Astrocyte of the cerebellum (primary cell): Measurements from ENCODE around the gene LIN9.

Experiments
- DNase-seq: peaks from one replicate; pipeline ENCODE4 v3.0.0-alpha.2; 2011; ENCODE audit warnings: low read depth
- H3K4me3 ChIP-seq: 2 replicates; pipeline ENCODE4 v1.5.1; 2011; ENCODE audit warnings: mild to moderate bottlenecking, low read depth, low read length, moderate library complexity
- in situ Hi-C: cut with HindIII; loops from 2 replicates; pipeline ENCODE4 v1.10.0; 2017; ENCODE audit warnings: low sequenced_read_pairs
- TF ChIP-seq, protein P1 (sequence below): IDR thresholded peaks from 2 replicates; pipeline ENCODE4 v1.5.1; 2012; ENCODE audit warnings: low read length, low read depth, moderate library complexity, mild to moderate bottlenecking; ENCODE audit errors: missing control alignments

Gene LIN9

DNA sequence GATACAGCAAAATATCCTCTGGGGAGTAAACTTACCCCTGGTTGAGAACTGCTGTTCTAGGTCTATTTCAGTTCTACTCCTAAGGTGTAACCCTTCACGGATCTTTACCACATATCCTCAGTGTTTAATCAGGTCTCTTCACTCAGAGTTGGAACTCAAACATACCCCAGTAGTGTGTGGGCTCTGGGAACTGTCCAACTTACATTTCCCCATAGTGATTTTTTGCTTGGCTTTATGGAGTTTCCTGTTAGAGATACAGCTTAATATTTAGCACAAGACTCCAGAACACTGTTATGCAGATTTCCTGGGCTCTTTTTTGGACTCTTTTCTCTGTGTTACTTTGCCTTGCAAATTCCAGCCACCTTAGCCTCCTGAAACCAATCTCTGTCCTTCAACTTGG is 26.7 kb upstream of the LIN9 start:
- TF ChIP-seq, protein P1, sequence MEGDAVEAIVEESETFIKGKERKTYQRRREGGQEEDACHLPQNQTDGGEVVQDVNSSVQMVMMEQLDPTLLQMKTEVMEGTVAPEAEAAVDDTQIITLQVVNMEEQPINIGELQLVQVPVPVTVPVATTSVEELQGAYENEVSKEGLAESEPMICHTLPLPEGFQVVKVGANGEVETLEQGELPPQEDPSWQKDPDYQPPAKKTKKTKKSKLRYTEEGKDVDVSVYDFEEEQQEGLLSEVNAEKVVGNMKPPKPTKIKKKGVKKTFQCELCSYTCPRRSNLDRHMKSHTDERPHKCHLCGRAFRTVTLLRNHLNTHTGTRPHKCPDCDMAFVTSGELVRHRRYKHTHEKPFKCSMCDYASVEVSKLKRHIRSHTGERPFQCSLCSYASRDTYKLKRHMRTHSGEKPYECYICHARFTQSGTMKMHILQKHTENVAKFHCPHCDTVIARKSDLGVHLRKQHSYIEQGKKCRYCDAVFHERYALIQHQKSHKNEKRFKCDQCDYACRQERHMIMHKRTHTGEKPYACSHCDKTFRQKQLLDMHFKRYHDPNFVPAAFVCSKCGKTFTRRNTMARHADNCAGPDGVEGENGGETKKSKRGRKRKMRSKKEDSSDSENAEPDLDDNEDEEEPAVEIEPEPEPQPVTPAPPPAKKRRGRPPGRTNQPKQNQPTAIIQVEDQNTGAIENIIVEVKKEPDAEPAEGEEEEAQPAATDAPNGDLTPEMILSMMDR = no peak
- no peak overlapping the region for H3K4me3 ChIP-seq
- in situ Hi-C loops = no loop called here
- no peak for DNase-seq

- H3K4me3 ChIP-seq = no peak overlapping the region
- TF ChIP-seq, protein P1 = no peak
- in situ Hi-C loops = no loop called here
- DNase-seq = no peak
Observed at GRCh38 chr1:226332947-226333346, 24.0 kb upstream of the LIN9 start.

DNA sequence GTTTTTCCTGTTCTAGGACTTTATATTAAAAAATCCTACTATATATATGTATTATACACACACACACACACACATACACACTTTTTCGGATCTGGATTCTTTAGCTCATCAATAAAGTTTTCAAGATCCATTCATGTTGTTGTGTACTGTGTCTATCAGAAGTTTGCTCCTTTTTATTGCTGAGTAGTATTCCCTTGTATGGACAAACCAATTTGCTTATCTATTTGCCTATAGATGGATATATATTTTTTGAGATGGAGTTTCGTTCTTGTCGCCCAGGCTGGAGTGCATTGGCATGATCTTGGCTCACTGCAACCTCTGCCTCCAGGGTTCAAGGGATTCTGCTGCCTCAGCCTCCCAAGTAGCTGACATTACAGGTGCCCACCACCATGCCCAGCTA is 20.3 kb upstream of the LIN9 start:
- DNase-seq = no peak
- TF ChIP-seq, protein P1 = no peak
- no peak overlapping the region for H3K4me3 ChIP-seq
- in situ Hi-C loops = no loop called here

DNA sequence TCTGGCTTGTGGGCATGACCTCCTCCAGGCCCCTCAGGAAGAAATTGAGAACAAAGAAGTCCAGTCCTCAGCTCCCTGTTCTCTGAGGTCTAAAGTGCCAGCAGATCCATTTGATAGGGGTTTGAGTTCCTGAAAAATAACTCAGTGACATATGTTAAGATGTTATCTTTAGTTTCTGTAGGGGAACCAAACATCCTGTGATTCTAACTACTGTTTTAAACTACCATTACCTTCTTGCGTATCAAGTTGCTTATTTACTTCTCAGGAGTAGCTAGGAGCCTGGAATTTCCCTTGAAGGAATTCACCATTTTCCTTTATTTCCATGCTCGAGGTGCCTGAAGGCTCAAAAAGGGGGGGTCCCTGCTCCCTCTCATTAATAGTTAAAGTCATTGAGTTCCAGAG is 18.8 kb upstream of the LIN9 start:
- in situ Hi-C loops = no loop called here
- TF ChIP-seq, protein P1 = no peak
- no peak for DNase-seq
- H3K4me3 ChIP-seq = no peak overlapping the region

- in situ Hi-C loops = no loop called here
- DNase-seq = no peak
- H3K4me3 ChIP-seq = no peak overlapping the region
- TF ChIP-seq, protein P1 = no peak
Observed at GRCh38 chr1:226325178-226325577, 16.2 kb upstream of the LIN9 start.

DNA sequence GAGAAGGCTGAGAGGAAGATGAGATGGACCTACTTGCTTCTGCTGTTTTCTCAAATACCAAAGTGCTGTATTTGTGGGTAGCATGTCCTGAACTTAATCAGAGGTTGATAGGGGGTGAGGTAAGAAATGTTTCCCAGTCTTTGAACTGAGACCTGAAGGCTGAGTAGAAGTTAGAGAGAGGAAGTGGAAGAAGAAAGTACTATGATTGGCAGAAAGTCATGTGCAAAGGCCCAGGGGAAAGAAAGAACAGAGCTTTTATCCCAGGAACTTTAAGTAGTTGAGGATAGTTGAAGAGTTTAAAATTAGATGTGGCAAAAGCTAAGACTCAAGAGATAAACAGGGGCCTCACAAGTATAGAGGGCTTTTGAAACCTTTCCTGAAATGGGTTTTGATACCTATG is 15.5 kb upstream of the LIN9 start:
- in situ Hi-C loops = no loop called here
- TF ChIP-seq, protein P1 = no peak
- no peak overlapping the region for H3K4me3 ChIP-seq
- DNase-seq = no peak

- no peak for DNase-seq
- in situ Hi-C loops = no loop called here
- TF ChIP-seq, protein P1 = no peak
- H3K4me3 ChIP-seq = no peak overlapping the region
Observed at GRCh38 chr1:226322986-226323385, 14.0 kb upstream of the LIN9 start.
